Measurements from ENCODE around the gene MFAP2. TPM values are rescaled to one million over a fixed set of nuclear protein-coding genes. Genes with fewer than 3 reads are reported as not detected.

Gene MFAP2
- total RNA-seq, 1 donor from 2014 or later, result 154 TPM

GRCh38 chr1:17013491-17014320 is 33.3 kb upstream of the MFAP2 start:
- peaks cover 6% of the 10 kb centered on the region for H3K36me3 Mint-ChIP-seq (ENCODE audit: low read depth, unreplicated experiment)
- no peak for DNase-seq (ENCODE audit: low spot score)
- H3K27ac Mint-ChIP-seq (ENCODE audit: unreplicated experiment), result no peak overlapping the region
- TF ChIP-seq, protein P1, sequence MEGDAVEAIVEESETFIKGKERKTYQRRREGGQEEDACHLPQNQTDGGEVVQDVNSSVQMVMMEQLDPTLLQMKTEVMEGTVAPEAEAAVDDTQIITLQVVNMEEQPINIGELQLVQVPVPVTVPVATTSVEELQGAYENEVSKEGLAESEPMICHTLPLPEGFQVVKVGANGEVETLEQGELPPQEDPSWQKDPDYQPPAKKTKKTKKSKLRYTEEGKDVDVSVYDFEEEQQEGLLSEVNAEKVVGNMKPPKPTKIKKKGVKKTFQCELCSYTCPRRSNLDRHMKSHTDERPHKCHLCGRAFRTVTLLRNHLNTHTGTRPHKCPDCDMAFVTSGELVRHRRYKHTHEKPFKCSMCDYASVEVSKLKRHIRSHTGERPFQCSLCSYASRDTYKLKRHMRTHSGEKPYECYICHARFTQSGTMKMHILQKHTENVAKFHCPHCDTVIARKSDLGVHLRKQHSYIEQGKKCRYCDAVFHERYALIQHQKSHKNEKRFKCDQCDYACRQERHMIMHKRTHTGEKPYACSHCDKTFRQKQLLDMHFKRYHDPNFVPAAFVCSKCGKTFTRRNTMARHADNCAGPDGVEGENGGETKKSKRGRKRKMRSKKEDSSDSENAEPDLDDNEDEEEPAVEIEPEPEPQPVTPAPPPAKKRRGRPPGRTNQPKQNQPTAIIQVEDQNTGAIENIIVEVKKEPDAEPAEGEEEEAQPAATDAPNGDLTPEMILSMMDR (IDR thresholded peaks at IDR 0.05; ENCODE audit: unreplicated experiment), result no peak
- H3K4me1 Mint-ChIP-seq (ENCODE audit: unreplicated experiment), result peaks cover 10% of the 10 kb centered on the region
- peak overlapping the region; percentile 11 for H3K4me3 Mint-ChIP-seq (ENCODE audit: unreplicated experiment)
- peaks cover 11% of the 10 kb centered on the region for H3K27me3 Mint-ChIP-seq (ENCODE audit: unreplicated experiment)
- H3K9me3 Mint-ChIP-seq (ENCODE audit: unreplicated experiment), result no peaks in the 10 kb centered on the region

- TF ChIP-seq, protein P1 (IDR thresholded peaks at IDR 0.05; ENCODE audit: unreplicated experiment), result no peak
- no peak for DNase-seq (ENCODE audit: low spot score)
- Mint-ChIP-seq H3K9me3 (ENCODE audit: unreplicated experiment) (no peaks in the 10 kb centered on the region), H3K27me3 (ENCODE audit: unreplicated experiment) (peaks cover 11% of the 10 kb centered on the region), H3K36me3 (ENCODE audit: low read depth, unreplicated experiment) (no peaks in the 10 kb centered on the region), H3K4me3 (ENCODE audit: unreplicated experiment) (peak overlapping the region; percentile 92), H3K27ac (ENCODE audit: unreplicated experiment) (no peak overlapping the region), H3K4me1 (ENCODE audit: unreplicated experiment) (peaks cover 10% of the 10 kb centered on the region)
These were observed 32.5 kb upstream of the MFAP2 start for GRCh38 chr1:17012775-17013490.

GRCh38 chr1:17011439-17012307 is 31.3 kb upstream of the MFAP2 start, which contains the start of gene ATP13A2:
Gene ATP13A2, minus strand, starts transcription at chr1:17011928. Its CDS starts 190 bp downstream, at chr1:17011738.
- Mint-ChIP-seq H3K9me3 (ENCODE audit: unreplicated experiment) (no peaks in the 10 kb centered on the region), H3K4me1 (ENCODE audit: unreplicated experiment) (peaks cover 10% of the 10 kb centered on the region), H3K36me3 (ENCODE audit: low read depth, unreplicated experiment) (no peaks in the 10 kb centered on the region), H3K27me3 (ENCODE audit: unreplicated experiment) (peaks cover 8% of the 10 kb centered on the region), H3K4me3 (ENCODE audit: unreplicated experiment) (peak within 1 kb of the TSS; percentile 92), H3K27ac (ENCODE audit: unreplicated experiment) (peak within 1 kb of the TSS; percentile 36)
- TF ChIP-seq, protein P1 (IDR thresholded peaks at IDR 0.05; ENCODE audit: unreplicated experiment), result no peak
- DNase-seq (ENCODE audit: low spot score), result peak; percentile 75

- Mint-ChIP-seq H3K4me3 (ENCODE audit: unreplicated experiment) (peak overlapping the region; percentile 91), H3K36me3 (ENCODE audit: low read depth, unreplicated experiment) (no peaks in the 10 kb centered on the region), H3K27me3 (ENCODE audit: unreplicated experiment) (peaks cover 8% of the 10 kb centered on the region), H3K27ac (ENCODE audit: unreplicated experiment) (peak overlapping the region; percentile 36), H3K9me3 (ENCODE audit: unreplicated experiment) (no peaks in the 10 kb centered on the region), H3K4me1 (ENCODE audit: unreplicated experiment) (peaks cover 10% of the 10 kb centered on the region)
- TF ChIP-seq, protein P1 (IDR thresholded peaks at IDR 0.05; ENCODE audit: unreplicated experiment), result no peak
- DNase-seq (ENCODE audit: low spot score), result no peak
These were observed 30.6 kb upstream of the MFAP2 start for GRCh38 chr1:17011092-17011438.

Data from endothelial cell (in vitro differentiated cells).